GM12891 (cell line): ENCODE data around the gene LCLAT1.

ENCODE experiments used
- PAX5 ChIP-seq: IDR thresholded peaks from 2 replicates; pipeline ENCODE4 v1.6.1; 2011; ENCODE audit warnings: low read length, moderate library complexity, mild to moderate bottlenecking; ENCODE audit not compliant: insufficient read depth, severe bottlenecking
- POLR2A ChIP-seq: IDR thresholded peaks from 2 replicates; pipeline ENCODE4 v1.6.1; 2011; ENCODE audit warnings: low read depth, low read length, control low read depth
- POLR2AphosphoS5 ChIP-seq: IDR thresholded peaks from 2 replicates; pipeline ENCODE4 v1.6.1; 2011; ENCODE audit warnings: low read depth, low read length, control low read depth
- POU2F2 ChIP-seq: IDR thresholded peaks from 2 replicates; pipeline ENCODE4 v1.6.1; 2011; ENCODE audit warnings: low read depth, mild to moderate bottlenecking, control low read depth, low read length, moderate library complexity
- SPI1 ChIP-seq: IDR thresholded peaks from 2 replicates; pipeline ENCODE4 v1.6.1; 2011; ENCODE audit warnings: low read depth, low read length, control low read depth
- TAF1 ChIP-seq: IDR thresholded peaks from 2 replicates; pipeline ENCODE4 v1.6.1; 2011; ENCODE audit warnings: low read depth, low read length, control low read depth

- TF ChIP-seq POLR2A (no peak), POLR2AphosphoS5 (no peak), TAF1 (no peak), PAX5 (no peak), SPI1 (no peak), POU2F2 (no peak)
These were observed 80.4 kb downstream of the LCLAT1 start for GRCh38 chr2:30527411-30527810.
